Neural progenitor cell (in vitro differentiated cells): Measurements from ENCODE around the gene TIGD4.

Experiments
- CTCF ChIP-seq: fragments of 200-600 bp; sonication (generic); IDR thresholded peaks from 2 replicates; pipeline ENCODE4 v1.5.1; 2017; ENCODE audit warnings: antibody characterized with exemption, mild to moderate bottlenecking
- EZH2 ChIP-seq: fragments of 200-600 bp; sonication (generic); IDR thresholded peaks from 2 replicates; pipeline ENCODE4 v1.6.1; 2017; ENCODE audit warnings: antibody characterized with exemption, mild to moderate bottlenecking, moderate library complexity

- TF ChIP-seq EZH2 = no peak
- no peak for TF ChIP-seq CTCF
Measured at GRCh38 chr4:152723236-152723635, 56.3 kb downstream of the TIGD4 start.
